Bronchial epithelial cell (primary cell): Measurements from ENCODE around the gene SART3. TPM values are rescaled to one million over a fixed set of nuclear protein-coding genes. Genes with fewer than 3 reads are reported as not detected.

Source experiments
- DNase-seq: peaks from one replicate; pipeline ENCODE4 v3.0.0-alpha.2; 2010; ENCODE audit warnings: low read depth
- FAIRE-seq: peaks from 2 replicates; lab custom pipeline; 2011; peaks lifted over from hg19 to GRCh38; lab: Jason Lieb, UNC
- H3K27me3 ChIP-seq: 2 replicates; pipeline ENCODE4 v1.5.1; 2011; ENCODE audit warnings: low read length; ENCODE audit not compliant: control insufficient read depth, insufficient read depth
- H3K36me3 ChIP-seq: 2 replicates; pipeline ENCODE4 v1.5.1; 2011; ENCODE audit warnings: low read length; ENCODE audit not compliant: control insufficient read depth, insufficient read depth
- H3K4me3 ChIP-seq: 2 replicates; pipeline ENCODE4 v1.5.1; 2011; ENCODE audit warnings: mild to moderate bottlenecking, low read depth, low read length, control low read depth
- CTCF ChIP-seq: IDR thresholded peaks from 2 replicates; pipeline ENCODE4 v1.5.1; 2011; ENCODE audit warnings: mild to moderate bottlenecking, moderate library complexity, low read length, control low read depth, inconsistent platforms; ENCODE audit not compliant: insufficient read depth, severe bottlenecking
- total RNA-seq: library from RNA; depleted of rRNA; stranded (reverse); fragments of >200 nt; gene quantifications from 2 replicates; pipeline ENCODE4 v1.2.1, GENCODE V29; 2014

SART3 gene
- total RNA-seq, 1 donor from 2014 or later, result 41.6 TPM

- no peak for FAIRE-seq
These were observed 30.8 kb downstream of the SART3 start for GRCh38 chr12:108530161-108530560.

GRCh38 chr12:108527166-108527496, 33.8 kb downstream of the SART3 start:
- H3K4me3 ChIP-seq, result no peak overlapping the region
- H3K36me3 ChIP-seq, result peaks cover 34% of the 10 kb centered on the region
- FAIRE-seq (no peak), DNase-seq (no peak)
- TF ChIP-seq CTCF, result no peak
- no peaks in the 10 kb centered on the region for H3K27me3 ChIP-seq

More at GRCh38 chr12:108530161-108530560, 30.8 kb downstream of the SART3 start:
- TF ChIP-seq CTCF, result no peak
- no peak overlapping the region for H3K4me3 ChIP-seq
- no peak for DNase-seq
- no peaks in the 10 kb centered on the region for H3K27me3 ChIP-seq
- peaks cover 28% of the 10 kb centered on the region for H3K36me3 ChIP-seq

GRCh38 chr12:108526482-108527165, 34.3 kb downstream of the SART3 start:
- DNase-seq, result no peak
- no peak overlapping the region for H3K4me3 ChIP-seq
- FAIRE-seq, result no peak
- no peaks in the 10 kb centered on the region for H3K27me3 ChIP-seq
- peaks cover 31% of the 10 kb centered on the region for H3K36me3 ChIP-seq
- no peak for TF ChIP-seq CTCF

GRCh38 chr12:108525681-108526080, 35.3 kb downstream of the SART3 start:
- no peak for TF ChIP-seq CTCF
- H3K36me3 ChIP-seq, result peaks cover 33% of the 10 kb centered on the region
- H3K4me3 ChIP-seq, result no peak overlapping the region
- H3K27me3 ChIP-seq, result no peaks in the 10 kb centered on the region
- FAIRE-seq, result no peak
- peak; percentile 44 for DNase-seq

- no peak for FAIRE-seq
- Histone ChIP-seq H3K27me3 (no peaks in the 10 kb centered on the region), H3K36me3 (peaks cover 39% of the 10 kb centered on the region), H3K4me3 (no peak overlapping the region)
- DNase-seq, result no peak
- TF ChIP-seq CTCF, result no peak
These were observed 37.6 kb downstream of the SART3 start for GRCh38 chr12:108523365-108523764.

- no peak for FAIRE-seq
- H3K4me3 ChIP-seq, result no peak overlapping the region
- TF ChIP-seq CTCF, result no peak
- peaks cover 27% of the 10 kb centered on the region for H3K36me3 ChIP-seq
- no peaks in the 10 kb centered on the region for H3K27me3 ChIP-seq
- no peak for DNase-seq
These were observed 41.4 kb downstream of the SART3 start for GRCh38 chr12:108519558-108519957.
